Endodermal cell (in vitro differentiated cells): ENCODE results near the gene KRT40. TPM values are rescaled to one million over a fixed set of nuclear protein-coding genes. Genes with fewer than 3 reads are reported as not detected.

ENCODE experiments used
- DNase-seq: peaks from one replicate; pipeline ENCODE4 v3.0.0-alpha.2; 2017
- H3K27ac ChIP-seq: 2 replicates; pipeline ENCODE4 v1.5.1; 2013; ENCODE audit warnings: mild to moderate bottlenecking, low read depth, low read length, moderate library complexity
- H3K27me3 ChIP-seq: 2 replicates; pipeline ENCODE4 v1.6.1; 2013; ENCODE audit warnings: mild to moderate bottlenecking, low read length, moderate library complexity; ENCODE audit not compliant: insufficient read depth, control insufficient read depth, poor library complexity, severe bottlenecking
- H3K36me3 ChIP-seq: 2 replicates; pipeline ENCODE4 v1.7.0; 2013; ENCODE audit warnings: mild to moderate bottlenecking, low read length, moderate library complexity; ENCODE audit not compliant: control insufficient read depth, insufficient read depth
- H3K4me1 ChIP-seq: one replicate; pipeline ENCODE4 v1.7.0; 2013; ENCODE audit warnings: low read length; ENCODE audit not compliant: control insufficient read depth, insufficient read depth
- H3K4me3 ChIP-seq: 2 replicates; pipeline ENCODE4 v1.5.1; 2013; ENCODE audit warnings: mild to moderate bottlenecking, low read length, moderate library complexity
- H3K9ac ChIP-seq: 2 replicates; pipeline ENCODE4 v1.6.1; 2013; ENCODE audit warnings: mild to moderate bottlenecking, low read length, moderate library complexity; ENCODE audit not compliant: poor library complexity, severe bottlenecking; ENCODE audit errors: extremely low read depth
- H3K9me3 ChIP-seq: 2 replicates; pipeline ENCODE4 v1.6.1; 2013; ENCODE audit warnings: mild to moderate bottlenecking, low read length, moderate library complexity; ENCODE audit not compliant: control insufficient read depth
- H3K27ac Mint-ChIP-seq: 2 replicates; pipeline ENCODE4 v1.8.0; 2020; ENCODE audit warnings: mixed read lengths
- H3K27me3 Mint-ChIP-seq: 2 replicates; pipeline ENCODE4 v1.8.0; 2021; ENCODE audit warnings: mild to moderate bottlenecking, mixed read lengths; ENCODE audit not compliant: insufficient read depth
- H3K36me3 Mint-ChIP-seq: 2 replicates; pipeline ENCODE4 v1.8.0; 2020; ENCODE audit warnings: low read depth, mixed read lengths
- H3K4me1 Mint-ChIP-seq: 2 replicates; pipeline ENCODE4 v1.8.0; 2020; ENCODE audit warnings: mixed read lengths
- H3K4me3 Mint-ChIP-seq: 2 replicates; pipeline ENCODE4 v1.8.0; 2020; ENCODE audit warnings: mild to moderate bottlenecking, moderate library complexity, mixed read lengths
- H3K9me3 Mint-ChIP-seq: 2 replicates; pipeline ENCODE4 v1.8.0; 2020; ENCODE audit warnings: mild to moderate bottlenecking, mixed read lengths
- WGBS, 2 experiments: methylation state at CpG; one replicate each; pipeline versions ENCODE4 v1.1.5 to v1.1.7; 2013; ENCODE audit warnings: missing lambda C conversion rate in 2 of 2, mixed read lengths in 1 of 2; ENCODE audit not compliant: insufficient coverage in 1 of 2, insufficient read length in 1 of 2; 5-methylcytosine and 5-hydroxymethylcytosine counted together
- long read RNA-seq, 4 experiments: library from polyadenylated mRNA in 2 of 4; library from RNA in 1 of 4; library from capped mRNA in 1 of 4; stranded (forward) in 3 of 4; unstranded in 1 of 4; transcript quantifications; one replicate each; pipeline ENCODE4 v2.0.0, GENCODE V29; 2020 to 2021; ENCODE audit warnings: inconsistent platforms in 1 of 4
- polyA plus RNA-seq, 2 experiments: library from polyadenylated mRNA; stranded (reverse); fragments of 50-300 nt; gene quantifications; one replicate each; pipeline ENCODE4 v1.2.3, GENCODE V29; 2013
- total RNA-seq, 2 donors: library from RNA; stranded (reverse); fragmentation: NEBNext Ultra II Directional in 1 of 2; extraction: Animal tissue kit (Norgen Biotek cat#: 25700) in 1 of 2; gene quantifications; 2 replicates in 1 of 2; 3 replicates in 1 of 2; pipeline ENCODE4 v1.2.1, GENCODE V29; 2021
- TF ChIP-seq, protein P1 (sequence below): fragments of 200-600 bp; sonication (generic); conservative IDR thresholded peaks from 2 replicates; pipeline ENCODE4 v1.5.0; 2021; ENCODE audit warnings: antibody characterized with exemption, mild to moderate bottlenecking

Gene KRT40
- not detected for total RNA-seq
- not detected for polyA plus RNA-seq (2013, experiment 1 of 2)
- polyA plus RNA-seq (2013, experiment 2 of 2) = not detected
- long read RNA-seq, experiment 1 = 0 reads
- long read RNA-seq, experiment 2 = 0 reads
- long read RNA-seq, experiment 3 = 0 reads
- long read RNA-seq, experiment 4 = 0 reads

DNA sequence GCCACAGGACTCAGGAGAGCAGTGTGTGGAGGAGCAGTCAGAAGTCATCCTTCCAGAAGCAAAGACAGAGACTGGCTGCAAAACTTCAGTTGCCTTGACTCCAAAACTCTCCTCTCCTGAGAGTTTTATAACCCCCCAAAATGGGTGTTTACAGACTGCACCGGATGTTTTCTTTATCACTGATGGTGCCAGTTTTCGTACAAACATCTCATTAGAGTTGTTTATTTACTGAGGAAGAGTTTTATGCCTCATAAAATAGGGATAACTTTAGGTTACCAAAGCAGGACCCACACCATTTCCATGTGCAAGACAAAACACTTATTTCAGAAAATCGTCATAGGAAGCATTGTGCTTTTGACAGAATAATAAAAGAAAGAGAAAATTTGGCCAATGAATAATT, at the start of gene KRT40:
KRT40 (minus strand) TSS at position 101 of the 400 bp plus-strand sequence; CDS start at position 48, 53 bp downstream.
- Histone ChIP-seq H3K9me3 (no peaks in the 10 kb centered on the region), H3K27me3 (no peaks in the 10 kb centered on the region), H3K27ac (no peak within 1 kb of the TSS), H3K4me1 (peaks cover 8% of the 10 kb centered on the region), H3K4me3 (no peak within 1 kb of the TSS), H3K9ac (no peak within 1 kb of the TSS), H3K36me3 (no peaks in the 10 kb centered on the region)
- Mint-ChIP-seq H3K36me3 (no peaks in the 10 kb centered on the region), H3K4me3 (no peak within 1 kb of the TSS), H3K9me3 (no peaks in the 10 kb centered on the region), H3K27ac (no peak within 1 kb of the TSS), H3K4me1 (peaks cover 10% of the 10 kb centered on the region), H3K27me3 (peaks cover 7% of the 10 kb centered on the region)
- no peak for DNase-seq
- WGBS, 2 experiments = 85 to 88% methylated on average over 2 to 3 of the region's 3 CpGs
- TF ChIP-seq, protein P1, sequence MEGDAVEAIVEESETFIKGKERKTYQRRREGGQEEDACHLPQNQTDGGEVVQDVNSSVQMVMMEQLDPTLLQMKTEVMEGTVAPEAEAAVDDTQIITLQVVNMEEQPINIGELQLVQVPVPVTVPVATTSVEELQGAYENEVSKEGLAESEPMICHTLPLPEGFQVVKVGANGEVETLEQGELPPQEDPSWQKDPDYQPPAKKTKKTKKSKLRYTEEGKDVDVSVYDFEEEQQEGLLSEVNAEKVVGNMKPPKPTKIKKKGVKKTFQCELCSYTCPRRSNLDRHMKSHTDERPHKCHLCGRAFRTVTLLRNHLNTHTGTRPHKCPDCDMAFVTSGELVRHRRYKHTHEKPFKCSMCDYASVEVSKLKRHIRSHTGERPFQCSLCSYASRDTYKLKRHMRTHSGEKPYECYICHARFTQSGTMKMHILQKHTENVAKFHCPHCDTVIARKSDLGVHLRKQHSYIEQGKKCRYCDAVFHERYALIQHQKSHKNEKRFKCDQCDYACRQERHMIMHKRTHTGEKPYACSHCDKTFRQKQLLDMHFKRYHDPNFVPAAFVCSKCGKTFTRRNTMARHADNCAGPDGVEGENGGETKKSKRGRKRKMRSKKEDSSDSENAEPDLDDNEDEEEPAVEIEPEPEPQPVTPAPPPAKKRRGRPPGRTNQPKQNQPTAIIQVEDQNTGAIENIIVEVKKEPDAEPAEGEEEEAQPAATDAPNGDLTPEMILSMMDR = no peak

DNA sequence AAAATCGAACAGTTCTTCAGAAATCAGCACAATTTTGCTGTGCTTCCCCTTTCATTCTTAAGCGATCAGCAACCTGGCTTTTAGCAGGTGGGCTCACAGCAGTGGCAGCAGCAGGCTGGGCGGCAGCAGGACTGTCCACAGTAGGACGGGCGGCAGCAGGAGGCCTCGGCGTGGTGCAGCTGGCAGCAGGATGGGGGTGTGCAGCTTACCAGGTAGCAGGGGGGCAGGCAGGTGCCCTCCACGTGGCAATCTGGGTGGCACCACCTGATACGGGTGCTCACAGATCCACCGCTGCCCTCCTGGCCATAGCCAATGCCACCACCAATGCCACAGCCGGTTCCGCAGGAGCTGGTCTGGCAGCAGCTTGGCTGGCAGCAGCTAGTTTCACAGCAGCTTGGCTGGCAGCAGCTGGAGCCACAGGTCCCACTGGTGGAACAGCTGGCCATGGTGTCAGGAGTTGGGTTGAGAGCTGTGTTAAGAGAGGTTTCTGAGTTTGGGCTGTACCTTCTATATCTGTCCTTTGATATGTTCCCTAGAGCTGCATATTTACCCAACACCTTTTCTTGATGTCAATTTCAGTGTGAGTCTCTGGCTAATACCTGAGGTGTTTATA, 45.6 kb upstream of the KRT40 start, which contains the start of gene KRTAP1-4:
KRTAP1-4 (minus strand) TSS at position 563 of the 613 bp plus-strand sequence; CDS start at position 446, 117 bp downstream.
- TF ChIP-seq, protein P1 = no peak
- Histone ChIP-seq H3K36me3 (no peaks in the 10 kb centered on the region), H3K27me3 (no peaks in the 10 kb centered on the region), H3K4me1 (no peaks in the 10 kb centered on the region), H3K4me3 (no peak within 1 kb of the TSS), H3K27ac (no peak within 1 kb of the TSS), H3K9ac (no peak within 1 kb of the TSS), H3K9me3 (no peaks in the 10 kb centered on the region)
- 95 to 96% methylated on average over 2 to 12 of the region's 12 CpGs for WGBS, 2 experiments
- Mint-ChIP-seq H3K27me3 (peaks cover under 1% of the 10 kb centered on the region), H3K4me3 (no peak within 1 kb of the TSS), H3K9me3 (no peaks in the 10 kb centered on the region), H3K27ac (no peak within 1 kb of the TSS), H3K4me1 (no peaks in the 10 kb centered on the region), H3K36me3 (no peaks in the 10 kb centered on the region)
- no peak for DNase-seq

DNA sequence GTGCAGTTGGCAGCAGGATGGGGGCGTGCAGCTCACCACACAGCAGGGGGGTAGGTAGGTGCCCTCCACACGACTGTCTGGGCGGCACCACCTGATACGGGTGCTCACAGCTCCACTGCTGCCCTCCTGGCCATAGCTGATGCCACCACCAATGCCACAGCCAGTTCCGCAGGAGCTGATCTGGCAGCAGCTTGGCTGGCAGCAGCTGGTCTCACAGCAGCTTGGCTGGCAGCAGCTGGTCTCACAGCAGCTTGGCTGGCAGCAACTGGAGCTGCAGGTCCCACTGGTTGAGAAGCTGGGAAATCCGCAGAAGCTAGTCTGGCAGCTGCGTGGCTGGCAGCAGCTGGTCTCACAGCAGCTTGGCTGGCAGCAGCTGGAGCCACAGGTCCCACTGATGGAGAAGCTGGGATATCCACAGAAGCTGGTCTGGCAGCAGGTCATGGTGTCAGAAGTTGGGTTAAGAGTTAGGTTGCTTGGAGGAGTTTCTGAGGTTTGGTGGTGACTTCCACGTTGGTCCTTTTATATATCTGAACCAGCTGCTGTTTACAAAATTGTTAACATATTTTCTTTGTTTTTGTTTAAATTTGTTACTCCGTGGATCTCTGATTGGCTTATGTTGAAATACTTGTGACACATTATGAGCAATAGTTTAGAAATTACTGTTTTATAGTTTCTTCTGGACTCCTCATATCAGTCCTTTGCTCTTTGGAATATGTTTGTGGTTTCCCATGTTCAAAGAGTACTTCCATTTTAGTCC, 42.8 kb upstream of the KRT40 start, which contains the start of gene KRTAP1-5:
KRTAP1-5 (minus strand) TSS at position 494 of the 757 bp plus-strand sequence; CDS start at position 441, 53 bp downstream.
- Histone ChIP-seq H3K4me3 (no peak within 1 kb of the TSS), H3K9ac (no peak within 1 kb of the TSS), H3K27me3 (no peaks in the 10 kb centered on the region), H3K4me1 (no peaks in the 10 kb centered on the region), H3K27ac (no peak within 1 kb of the TSS), H3K36me3 (no peaks in the 10 kb centered on the region), H3K9me3 (no peaks in the 10 kb centered on the region)
- 90% methylated on average over 9 of the region's 9 CpGs; no CpG with 5 or more reads in 1 of the 2 experiments for WGBS, 2 experiments
- Mint-ChIP-seq H3K27ac (no peak within 1 kb of the TSS), H3K36me3 (no peaks in the 10 kb centered on the region), H3K4me3 (no peak within 1 kb of the TSS), H3K27me3 (peaks cover 2% of the 10 kb centered on the region), H3K9me3 (no peaks in the 10 kb centered on the region), H3K4me1 (no peaks in the 10 kb centered on the region)
- TF ChIP-seq, protein P1 = no peak
- DNase-seq = no peak
